ENCODE measurements around the gene DACT3.

DACT3 gene

GRCh38 chr19:46613525-46613924, 47.5 kb downstream of the DACT3 start:
- Histone ChIP-seq H3K27me3 (no peaks in the 10 kb centered on the region), H3K27ac (peak overlapping the region in 1 of 2 donors; percentile 42), H3K4me1 (peaks cover 2 to 27% (median 20%) of the 10 kb centered on the region in 4 donors), H3K4me3 (no peak overlapping the region), H3K9me3 (no peaks in the 10 kb centered on the region), H3K36me3 (peaks cover 15 to 28% (median 25%) of the 10 kb centered on the region in 3 donors)
- DNase-seq, result peak in 1 of 2 donors; percentile 68
- intact Hi-C loops (cut with DNase I; ENCODE audit: low total_unique reads), result loop anchor here (10.0 kb wide), 1 partner anchor 121 kb away; no protein-coding TSS in a partner anchor
- no peak for TF ChIP-seq CTCF (IDR thresholded peaks at IDR 0.05)

- Histone ChIP-seq H3K36me3 (peaks cover 32 to 46% (median 40%) of the 10 kb centered on the region in 3 donors), H3K27ac (peak overlapping the region in 1 of 2 donors; percentile 24), H3K4me1 (peaks cover 0 to 19% (median 12%) of the 10 kb centered on the region in 4 donors), H3K9me3 (no peaks in the 10 kb centered on the region), H3K4me3 (no peak overlapping the region), H3K27me3 (no peaks in the 10 kb centered on the region)
- TF ChIP-seq CTCF (IDR thresholded peaks at IDR 0.05), result no peak
- intact Hi-C loops (cut with DNase I; ENCODE audit: low total_unique reads), result loop anchor here (10.0 kb wide), 1 partner anchor 123 kb away; no protein-coding TSS in a partner anchor
- DNase-seq, result peak in 1 of 2 donors; percentile 59
Measured at GRCh38 chr19:46611776-46612175, 49.2 kb downstream of the DACT3 start.

GRCh38 chr19:46610851-46611770, 49.9 kb downstream of the DACT3 start:
- peaks cover 36 to 52% (median 41%) of the 10 kb centered on the region in 3 donors for H3K36me3 ChIP-seq
- no peaks in the 10 kb centered on the region for H3K9me3 ChIP-seq
- H3K4me1 ChIP-seq, result peaks cover 0 to 22% (median 10%) of the 10 kb centered on the region in 4 donors
- intact Hi-C loops (cut with DNase I; ENCODE audit: low total_unique reads), result loop anchor here (10.0 kb wide), 1 partner anchor 124 kb away; no protein-coding TSS in a partner anchor
- TF ChIP-seq CTCF (IDR thresholded peaks at IDR 0.05), result no peak
- H3K27me3 ChIP-seq, result no peaks in the 10 kb centered on the region
- DNase-seq, result peak in 1 of 2 donors; percentile 60
- no peak overlapping the region for H3K4me3 ChIP-seq
- H3K27ac ChIP-seq, result peak overlapping the region in 1 of 2 donors; percentile 24

- Histone ChIP-seq H3K27me3 (no peaks in the 10 kb centered on the region), H3K9me3 (no peaks in the 10 kb centered on the region), H3K4me3 (no peak overlapping the region), H3K27ac (no peak overlapping the region), H3K4me1 (peaks cover 0 to 30% (median 16%) of the 10 kb centered on the region in 4 donors), H3K36me3 (peaks cover 36 to 58% (median 46%) of the 10 kb centered on the region in 3 donors)
- no peak for TF ChIP-seq CTCF (IDR thresholded peaks at IDR 0.05)
- intact Hi-C loops (cut with DNase I; ENCODE audit: low total_unique reads), result loop anchor here (10.0 kb wide), 1 partner anchor 124 kb away; no protein-coding TSS in a partner anchor
- DNase-seq, result peak in 1 of 2 donors; percentile 52
Measured at GRCh38 chr19:46610413-46610775, 50.6 kb downstream of the DACT3 start.

- peak in 1 of 2 donors; percentile 61 for DNase-seq
- Histone ChIP-seq H3K4me1 (peaks cover 0 to 36% (median 23%) of the 10 kb centered on the region in 4 donors), H3K27ac (no peak overlapping the region), H3K36me3 (peaks cover 36 to 58% (median 46%) of the 10 kb centered on the region in 3 donors), H3K4me3 (no peak overlapping the region), H3K9me3 (no peaks in the 10 kb centered on the region), H3K27me3 (no peaks in the 10 kb centered on the region)
- no peak for TF ChIP-seq CTCF (IDR thresholded peaks at IDR 0.05)
- intact Hi-C loops (cut with DNase I; ENCODE audit: low total_unique reads), result loop anchor here (10.0 kb wide), 1 partner anchor 125 kb away; no protein-coding TSS in a partner anchor
Measured at GRCh38 chr19:46609511-46610412, 51.2 kb downstream of the DACT3 start.

Data from tibial artery (tissue), 4 donors.